Subcutaneous abdominal adipose tissue (tissue), 5 donors: ENCODE results near the gene ACAT2.

Source experiments
- H3K27ac ChIP-seq: one replicate; pipeline ENCODE4 v1.7.0; 2013; ENCODE audit warnings: low read depth, mild to moderate bottlenecking, inconsistent platforms, low read length, moderate library complexity
- H3K27me3 ChIP-seq, 5 donors: one replicate each; pipeline ENCODE4 v1.7.0; 2013; ENCODE audit warnings: low read length in 5 of 5, inconsistent platforms in 1 of 5; ENCODE audit not compliant: control insufficient read depth in 5 of 5, insufficient read depth in 4 of 5
- H3K36me3 ChIP-seq, 5 donors: one replicate each; pipeline ENCODE4 v1.7.0; 2013; ENCODE audit warnings: low read length in 5 of 5; ENCODE audit not compliant: control insufficient read depth in 5 of 5, insufficient read depth in 5 of 5
- H3K4me1 ChIP-seq, 5 donors: one replicate each; pipeline ENCODE4 v1.7.0; 2013; ENCODE audit warnings: low read length in 5 of 5, mild to moderate bottlenecking in 3 of 5, moderate library complexity in 1 of 5; ENCODE audit not compliant: control insufficient read depth in 5 of 5, insufficient read depth in 5 of 5
- H3K4me3 ChIP-seq, 5 donors: one replicate each; pipeline ENCODE4 v1.7.0; 2013; ENCODE audit warnings: low read length in 5 of 5, low read depth in 1 of 5
- H3K9ac ChIP-seq, 5 donors: one replicate each; pipeline ENCODE4 v1.7.0; 2013; ENCODE audit warnings: low read length in 5 of 5, mild to moderate bottlenecking in 4 of 5, moderate library complexity in 3 of 5
- H3K9me3 ChIP-seq, 5 donors: one replicate each; pipeline ENCODE4 v1.7.0; 2013; ENCODE audit warnings: low read length in 5 of 5; ENCODE audit not compliant: control insufficient read depth in 5 of 5
- donor health status: healthy.
- donor health status: healthy.
- donor health status: healthy.
- donor health status: healthy.
- donor health status: healthy.

The ACAT2 gene

GRCh38 chr6:159761129-159761872 is 544 bp upstream of the ACAT2 start:
- H3K4me1 ChIP-seq = peaks cover 0 to 32% (median 22%) of the 10 kb centered on the region in 5 donors
- H3K27me3 ChIP-seq = no peaks in the 10 kb centered on the region
- peak overlapping the region; percentile 82 to 96 (median 87) for H3K4me3 ChIP-seq
- H3K27ac ChIP-seq = peak overlapping the region; percentile 94
- H3K9me3 ChIP-seq = no peaks in the 10 kb centered on the region
- H3K9ac ChIP-seq = peak overlapping the region; percentile 41 to 97 (median 88)
- peaks cover 0 to 22% (median 19%) of the 10 kb centered on the region in 5 donors for H3K36me3 ChIP-seq

DNA sequence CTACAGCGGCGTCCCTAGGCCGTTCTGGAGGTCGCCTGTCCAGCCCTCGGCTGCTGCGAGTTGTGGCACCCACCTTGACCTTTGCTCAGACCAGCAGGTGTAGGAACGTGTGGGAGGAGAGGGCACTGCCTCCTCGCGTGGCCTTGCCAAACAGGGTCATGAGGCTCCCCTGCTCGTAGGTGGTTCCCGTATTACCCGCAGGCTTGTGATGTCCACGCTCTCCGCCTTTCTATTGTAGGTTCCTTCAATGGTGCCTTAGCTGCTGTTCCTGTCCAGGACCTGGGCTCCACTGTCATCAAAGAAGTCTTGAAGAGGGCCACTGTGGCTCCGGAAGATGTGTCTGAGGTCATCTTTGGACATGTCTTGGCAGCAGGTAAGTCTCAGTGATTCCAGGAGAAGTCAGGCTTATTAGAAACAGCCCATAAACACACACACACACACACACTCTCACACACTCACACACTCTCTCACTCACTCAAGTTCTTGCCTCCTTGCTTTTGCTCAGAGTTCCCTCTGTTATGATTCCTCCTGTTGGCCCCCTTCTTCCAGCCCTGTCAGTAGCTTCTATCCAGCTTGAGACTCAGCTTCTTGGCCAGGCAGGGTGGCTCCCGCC is 942 bp downstream of the ACAT2 start:
- Histone ChIP-seq H3K4me1 (peaks cover 0 to 28% (median 18%) of the 10 kb centered on the region in 5 donors), H3K9me3 (no peaks in the 10 kb centered on the region), H3K9ac (peak overlapping the region in 4 of 5 donors; percentile 66 to 94 (median 82)), H3K4me3 (peak overlapping the region; percentile 72 to 96 (median 90)), H3K27me3 (no peaks in the 10 kb centered on the region), H3K27ac (peak overlapping the region; percentile 94), H3K36me3 (peaks cover 7 to 26% (median 26%) of the 10 kb centered on the region in 5 donors)

DNA sequence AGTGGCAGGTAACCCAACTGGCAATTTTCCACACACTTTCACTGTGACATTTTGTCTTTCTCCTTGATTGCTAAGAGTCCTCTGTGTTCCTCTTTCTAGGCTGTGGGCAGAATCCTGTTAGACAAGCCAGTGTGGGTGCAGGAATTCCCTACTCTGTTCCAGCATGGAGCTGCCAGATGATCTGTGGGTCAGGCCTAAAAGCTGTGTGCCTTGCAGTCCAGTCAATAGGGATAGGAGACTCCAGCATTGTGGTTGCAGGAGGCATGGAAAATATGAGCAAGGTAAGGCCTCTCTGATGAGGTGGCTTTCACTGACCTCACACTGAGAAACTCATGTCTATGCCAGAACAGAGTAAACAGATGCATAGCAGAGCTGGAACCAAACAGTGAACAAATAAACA is 5.1 kb downstream of the ACAT2 start:
- Histone ChIP-seq H3K27ac (no peak overlapping the region), H3K9ac (no peak overlapping the region), H3K36me3 (peaks cover 21 to 42% (median 28%) of the 10 kb centered on the region in 5 donors), H3K4me3 (no peak overlapping the region), H3K9me3 (no peaks in the 10 kb centered on the region), H3K27me3 (no peaks in the 10 kb centered on the region), H3K4me1 (peaks cover 0 to 11% (median 7%) of the 10 kb centered on the region in 5 donors)

DNA sequence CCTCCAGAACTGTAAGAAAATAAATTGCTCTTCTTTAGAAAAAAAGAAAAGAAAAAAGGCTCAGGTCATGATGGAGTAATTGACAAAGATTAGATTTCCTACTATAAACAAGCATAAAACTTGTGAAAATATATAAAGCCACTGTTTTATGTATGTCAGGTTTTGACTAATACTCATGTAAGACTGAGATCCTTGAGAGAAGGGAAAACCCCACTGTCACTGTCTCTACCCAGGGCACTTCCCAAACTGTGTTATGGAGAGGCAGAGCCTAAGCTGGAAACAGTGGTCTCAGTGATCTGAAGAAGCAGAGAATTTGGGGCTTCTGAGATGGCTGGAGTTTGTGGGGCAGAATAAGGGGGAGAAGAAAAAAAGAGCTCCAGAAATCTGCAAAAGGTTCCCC is 7.6 kb downstream of the ACAT2 start:
- Histone ChIP-seq H3K9me3 (no peaks in the 10 kb centered on the region), H3K4me1 (no peaks in the 10 kb centered on the region), H3K4me3 (no peak overlapping the region), H3K36me3 (peaks cover 21 to 42% (median 28%) of the 10 kb centered on the region in 5 donors), H3K9ac (no peak overlapping the region), H3K27ac (no peak overlapping the region), H3K27me3 (no peaks in the 10 kb centered on the region)

GRCh38 chr6:159772196-159772595 is 10.4 kb downstream of the ACAT2 start:
- Histone ChIP-seq H3K4me1 (no peaks in the 10 kb centered on the region), H3K9ac (no peak overlapping the region), H3K27ac (no peak overlapping the region), H3K4me3 (no peak overlapping the region), H3K27me3 (no peaks in the 10 kb centered on the region), H3K9me3 (no peaks in the 10 kb centered on the region), H3K36me3 (peaks cover 14 to 49% (median 30%) of the 10 kb centered on the region in 5 donors)

GRCh38 chr6:159777240-159777904 is 15.5 kb downstream of the ACAT2 start:
- Histone ChIP-seq H3K4me3 (no peak overlapping the region), H3K27me3 (no peaks in the 10 kb centered on the region), H3K27ac (no peak overlapping the region), H3K9ac (no peak overlapping the region), H3K4me1 (no peaks in the 10 kb centered on the region), H3K9me3 (no peaks in the 10 kb centered on the region), H3K36me3 (peaks cover 43 to 72% (median 54%) of the 10 kb centered on the region in 5 donors)

DNA sequence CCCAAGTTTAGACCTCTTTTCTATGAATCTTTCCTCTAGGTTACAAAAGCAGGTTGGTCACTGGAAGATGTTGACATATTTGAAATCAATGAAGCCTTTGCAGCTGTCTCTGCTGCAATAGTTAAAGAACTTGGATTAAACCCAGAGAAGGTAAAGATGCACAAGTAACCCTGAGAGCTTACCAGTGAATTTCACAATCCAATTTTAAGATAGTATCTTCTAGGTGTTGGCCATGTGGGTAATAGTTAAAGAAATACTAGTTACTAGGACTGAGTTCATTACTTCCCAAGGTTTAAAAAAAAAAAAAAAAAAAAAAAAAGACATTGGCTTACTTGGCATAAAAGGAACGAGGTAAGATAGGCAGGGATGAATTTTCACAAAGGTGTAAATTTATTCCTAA is 16.3 kb downstream of the ACAT2 start:
- Histone ChIP-seq H3K27me3 (no peaks in the 10 kb centered on the region), H3K27ac (no peak overlapping the region), H3K9me3 (no peaks in the 10 kb centered on the region), H3K36me3 (peaks cover 50 to 79% (median 62%) of the 10 kb centered on the region in 5 donors), H3K4me1 (no peaks in the 10 kb centered on the region), H3K9ac (no peak overlapping the region), H3K4me3 (no peak overlapping the region)

DNA sequence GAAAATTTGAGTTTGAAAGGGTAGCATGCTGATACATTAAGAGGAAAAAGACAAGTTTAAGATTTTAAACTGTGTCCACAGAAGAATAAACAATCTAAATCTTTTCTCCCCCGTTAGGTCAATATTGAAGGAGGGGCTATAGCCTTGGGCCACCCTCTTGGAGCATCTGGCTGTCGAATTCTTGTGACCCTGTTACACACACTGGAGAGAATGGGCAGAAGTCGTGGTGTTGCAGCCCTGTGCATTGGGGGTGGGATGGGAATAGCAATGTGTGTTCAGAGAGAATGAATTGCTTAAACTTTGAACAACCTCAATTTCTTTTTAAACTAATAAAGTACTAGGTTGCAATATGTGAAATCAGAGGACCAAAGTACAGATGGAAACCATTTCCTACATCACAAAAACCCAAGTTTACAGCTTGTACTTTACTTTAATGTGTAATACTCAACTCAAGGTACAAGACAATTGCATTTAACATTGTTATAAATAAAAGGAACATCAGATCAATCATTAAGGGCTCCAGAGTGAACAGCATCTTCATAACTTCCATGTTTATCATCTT is 16.8 kb downstream of the ACAT2 start:
- Histone ChIP-seq H3K36me3 (peaks cover 53 to 84% (median 66%) of the 10 kb centered on the region in 5 donors), H3K9ac (no peak overlapping the region), H3K4me1 (no peaks in the 10 kb centered on the region)

DNA sequence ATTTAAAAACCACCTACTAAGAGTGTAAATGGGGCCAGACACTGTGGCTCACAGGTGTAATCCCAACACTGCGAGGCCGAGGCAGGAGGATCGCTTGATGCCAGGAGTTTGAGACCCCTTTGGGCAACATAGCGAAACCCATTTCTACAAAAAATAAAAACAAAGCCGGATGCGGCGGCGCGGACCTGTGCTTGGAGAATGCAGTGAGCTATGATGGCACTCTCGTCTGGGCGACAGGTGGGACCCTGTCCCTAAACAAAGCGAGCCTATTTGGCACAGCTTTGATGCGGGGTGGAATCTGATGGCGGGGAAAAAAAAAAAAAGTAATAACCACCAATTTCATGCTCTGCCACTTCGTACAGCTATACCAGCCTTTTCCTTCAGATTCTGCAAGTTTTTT is 26.4 kb downstream of the ACAT2 start:
- H3K36me3 ChIP-seq = peaks cover 28 to 49% (median 32%) of the 10 kb centered on the region in 5 donors
- peak overlapping the region; percentile 79 to 97 (median 93) for H3K4me3 ChIP-seq
- H3K27me3 ChIP-seq = no peaks in the 10 kb centered on the region
- peaks cover 7 to 41% (median 35%) of the 10 kb centered on the region in 5 donors for H3K4me1 ChIP-seq
- H3K9ac ChIP-seq = peak overlapping the region; percentile 93 to 99 (median 97)
- H3K27ac ChIP-seq = peak overlapping the region; percentile 100
- H3K9me3 ChIP-seq = no peaks in the 10 kb centered on the region

More for the DNA sequence above, 16.8 kb downstream of the ACAT2 start:
- Histone ChIP-seq H3K9me3 (no peaks in the 10 kb centered on the region), H3K4me3 (no peak overlapping the region), H3K27ac (no peak overlapping the region), H3K27me3 (no peaks in the 10 kb centered on the region)
